NCI-H2081 treated with DMSO at 0.1 percent for 48 hours (cell line): ENCODE results near the gene DVL3.
"Not testable (repeated sequence)": the region's sequence is repeated elsewhere in the genome, so short reads cannot be mapped to it uniquely, and the experiment has no call there.

ENCODE experiments used
- DNase-seq: peaks from one replicate; lab custom pipeline; 2025; lab: John Stamatoyannopoulos, UW

The DVL3 gene

GRCh38 chr3:184154885-184155643, at the start of gene DVL3:
Gene DVL3 (plus strand): TSS chr3:184155377. CDS start chr3:184155636, 259 bp downstream.
- no peak for DNase-seq

- DNase-seq, result no peak
Measured at GRCh38 chr3:184110316-184110725, 44.9 kb upstream of the DVL3 start.

GRCh38 chr3:184116017-184116416, 39.2 kb upstream of the DVL3 start:
- DNase-seq, result no peak

- no peak for DNase-seq
Measured at GRCh38 chr3:184117636-184118035, 37.5 kb upstream of the DVL3 start.

- not testable (repeated sequence) for DNase-seq
Measured at GRCh38 chr3:184121031-184121430, 34.1 kb upstream of the DVL3 start.

- no peak for DNase-seq
Measured at GRCh38 chr3:184126006-184126405, 29.2 kb upstream of the DVL3 start.

GRCh38 chr3:184129012-184129411, 26.2 kb upstream of the DVL3 start:
- no peak for DNase-seq

GRCh38 chr3:184132945-184133344, 22.2 kb upstream of the DVL3 start:
- no peak for DNase-seq

- peak; percentile 83 for DNase-seq
Measured at GRCh38 chr3:184133840-184134745, 21.1 kb upstream of the DVL3 start.

- DNase-seq, result no peak
Measured at GRCh38 chr3:184134746-184135148, 20.4 kb upstream of the DVL3 start.

- DNase-seq, result peak; percentile 94
Measured at GRCh38 chr3:184135149-184135910, 19.8 kb upstream of the DVL3 start, which contains the start of gene EIF2B5. Gene EIF2B5 (plus strand): TSS chr3:184135358. CDS start chr3:184135386, 28 bp downstream.

- no peak for DNase-seq
Measured at GRCh38 chr3:184135911-184136260, 19.3 kb upstream of the DVL3 start.

GRCh38 chr3:184140436-184140835, 14.7 kb upstream of the DVL3 start:
- no peak for DNase-seq

GRCh38 chr3:184142199-184142598, 13.0 kb upstream of the DVL3 start:
- no peak for DNase-seq

- DNase-seq, result no peak
Measured at GRCh38 chr3:184143327-184143726, 11.8 kb upstream of the DVL3 start.

GRCh38 chr3:184144505-184144904, 10.7 kb upstream of the DVL3 start:
- DNase-seq, result no peak

- DNase-seq, result peak; percentile 61
Measured at GRCh38 chr3:184145111-184145524, 10.1 kb upstream of the DVL3 start.

- no peak for DNase-seq
Measured at GRCh38 chr3:184145751-184146270, 9.4 kb upstream of the DVL3 start.

- DNase-seq, result no peak
Measured at GRCh38 chr3:184148076-184148475, 7.1 kb upstream of the DVL3 start.

GRCh38 chr3:184149123-184149522, 6.1 kb upstream of the DVL3 start:
- no peak for DNase-seq

- DNase-seq, result not testable (repeated sequence)
Measured at GRCh38 chr3:184149770-184150169, 5.4 kb upstream of the DVL3 start.
